Measurements from ENCODE around the gene PLD5.

PLD5 gene

DNA sequence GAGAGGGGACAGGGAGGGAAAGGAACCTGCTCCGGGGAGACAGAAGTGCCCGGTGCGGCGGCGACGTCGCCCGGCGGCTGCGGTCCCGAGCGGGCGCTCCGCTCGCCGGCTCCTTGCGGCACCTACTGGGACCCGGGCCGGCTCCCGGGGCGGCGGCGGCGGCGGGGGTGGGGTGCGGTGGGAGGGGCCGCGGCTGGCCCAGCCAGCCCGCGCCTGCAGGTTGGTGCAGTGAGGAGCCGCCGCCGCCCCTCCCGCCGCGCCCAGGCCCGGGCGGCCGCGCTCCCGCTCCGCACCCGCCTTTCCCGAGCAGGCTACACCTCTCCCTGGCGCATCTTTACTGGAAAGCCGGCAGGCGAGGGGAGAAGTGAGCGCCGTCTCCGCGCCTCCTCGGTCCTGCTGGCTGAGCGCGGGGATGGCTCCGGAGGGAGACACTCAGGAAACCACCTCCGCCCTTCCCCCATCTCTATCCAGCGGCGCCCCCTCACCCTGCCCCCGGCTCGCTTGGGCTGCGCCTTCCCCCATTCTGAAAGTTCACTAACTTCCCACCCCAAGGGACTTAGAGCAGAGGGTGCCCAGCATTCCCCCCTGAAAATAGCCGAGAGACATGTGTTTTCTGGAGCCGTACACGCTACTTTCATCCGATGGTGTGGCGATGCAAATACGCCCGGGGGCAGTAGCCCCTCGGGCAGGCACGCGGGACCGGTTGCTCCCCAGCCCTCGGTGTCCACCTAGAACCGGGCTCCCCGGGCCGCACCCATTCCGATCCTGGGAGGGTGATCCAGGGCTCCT, at the start of gene PLD5:
PLD5 (minus strand) TSS at position 127 of the 789 bp plus-strand sequence.
- no peak for DNase-seq

GRCh38 chr1:242569867-242570266, 45.4 kb upstream of the PLD5 start:
- no peak for DNase-seq

DNA sequence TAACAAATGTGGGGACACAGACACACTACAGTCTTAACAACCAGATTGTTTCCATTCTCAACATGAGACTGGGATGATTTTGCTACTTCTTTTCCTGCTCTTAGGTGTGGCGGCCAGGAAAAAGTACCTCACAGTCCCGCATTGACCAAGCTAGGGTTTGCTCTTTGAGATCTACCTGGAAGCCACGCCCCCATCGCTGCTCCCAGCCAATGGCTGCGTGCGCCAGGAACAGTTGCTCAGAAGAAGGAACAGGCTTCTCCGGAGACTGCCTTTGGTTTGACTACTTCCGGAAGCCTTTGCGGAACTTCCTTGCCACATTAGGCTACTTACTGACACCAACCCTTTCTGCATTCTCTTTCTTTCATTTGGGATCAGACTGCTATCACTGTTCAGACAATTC, 44.2 kb upstream of the PLD5 start:
- no peak for DNase-seq

DNA sequence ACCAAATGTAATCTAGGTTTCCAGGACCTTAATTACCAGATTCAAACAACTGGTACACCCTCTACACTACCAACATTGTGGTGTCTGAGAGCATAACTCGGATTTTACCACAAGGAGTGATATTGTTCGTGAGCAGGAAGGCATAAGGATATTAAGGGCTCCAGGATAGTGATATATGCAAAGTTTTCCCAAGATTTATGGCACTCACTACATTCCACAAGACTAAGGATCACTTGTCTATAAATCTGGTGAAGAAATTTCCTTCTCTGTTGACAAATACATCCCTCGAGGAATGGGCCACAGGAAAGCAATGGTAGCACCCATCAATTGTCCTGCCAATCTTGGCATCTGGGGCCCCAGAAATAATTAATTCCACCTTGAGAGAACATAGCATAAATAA, 43.1 kb upstream of the PLD5 start:
- DNase-seq: no peak

DNA sequence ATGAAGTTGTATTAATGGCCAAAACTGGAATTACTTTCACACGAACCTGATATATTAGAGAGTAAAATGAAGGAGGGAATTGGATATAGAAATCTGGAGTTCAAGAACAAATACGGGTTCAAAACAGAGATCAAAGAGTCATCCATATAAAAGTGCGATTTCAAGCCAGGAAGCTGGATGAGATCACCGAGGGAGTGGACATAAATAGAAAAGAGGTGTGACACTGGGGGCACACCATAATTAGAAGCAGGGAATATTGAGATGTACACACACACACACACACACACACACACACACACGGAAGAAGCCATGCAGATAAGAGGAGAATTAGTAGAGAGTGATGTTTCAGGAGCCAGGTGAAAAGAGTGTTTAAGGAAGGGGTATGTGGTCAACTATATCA, 32.3 kb upstream of the PLD5 start:
- DNase-seq: no peak

DNA sequence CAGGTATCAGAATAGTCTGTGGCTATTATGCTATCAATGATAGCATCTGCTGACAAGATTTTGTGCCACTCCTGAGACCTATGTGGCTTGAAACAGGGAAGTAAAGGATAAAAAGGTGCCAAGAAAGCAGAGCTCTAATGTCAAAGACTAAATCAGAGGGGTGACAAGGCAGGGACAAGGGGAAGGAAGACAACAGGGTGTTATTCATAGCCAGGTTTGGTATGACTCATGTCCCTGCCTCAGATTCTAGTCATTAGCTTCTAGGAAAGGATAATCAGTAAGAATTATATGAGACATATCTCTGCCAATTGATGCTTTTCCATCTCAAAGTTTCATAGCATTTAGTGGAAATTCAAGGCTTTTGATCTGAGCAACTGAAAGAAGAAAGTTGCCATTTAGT, 31.8 kb upstream of the PLD5 start:
- no peak for DNase-seq

GRCh38 chr1:242554577-242554976, 30.1 kb upstream of the PLD5 start:
- DNase-seq: no peak

- no peak for DNase-seq
These were observed 22.6 kb upstream of the PLD5 start for GRCh38 chr1:242546849-242547729.

GRCh38 chr1:242546441-242546840, 21.9 kb upstream of the PLD5 start:
- no peak for DNase-seq

- DNase-seq: no peak
These were observed 19.6 kb upstream of the PLD5 start for GRCh38 chr1:242544071-242544470.

DNA sequence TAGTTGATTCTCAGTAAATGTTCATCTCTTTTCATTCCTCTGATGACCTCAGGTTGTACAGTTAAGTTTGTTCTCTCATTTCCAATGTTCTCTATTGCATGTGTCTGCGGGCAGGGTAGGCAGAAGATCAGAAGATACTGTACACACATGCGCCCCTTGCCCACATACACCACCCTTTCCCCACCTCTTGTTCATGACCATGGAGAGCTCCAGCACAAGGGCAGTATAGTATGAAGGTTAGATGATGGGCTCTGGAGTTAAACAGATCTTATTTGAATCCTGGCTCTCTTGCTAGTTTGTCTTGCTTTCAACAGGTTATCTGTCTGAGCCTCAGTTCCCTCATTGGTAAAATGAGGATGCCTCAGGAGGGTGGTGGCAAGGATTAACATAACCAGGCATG, 17.8 kb upstream of the PLD5 start:
- no peak for DNase-seq

GRCh38 chr1:242535986-242536385, 11.5 kb upstream of the PLD5 start:
- DNase-seq: no peak

DNA sequence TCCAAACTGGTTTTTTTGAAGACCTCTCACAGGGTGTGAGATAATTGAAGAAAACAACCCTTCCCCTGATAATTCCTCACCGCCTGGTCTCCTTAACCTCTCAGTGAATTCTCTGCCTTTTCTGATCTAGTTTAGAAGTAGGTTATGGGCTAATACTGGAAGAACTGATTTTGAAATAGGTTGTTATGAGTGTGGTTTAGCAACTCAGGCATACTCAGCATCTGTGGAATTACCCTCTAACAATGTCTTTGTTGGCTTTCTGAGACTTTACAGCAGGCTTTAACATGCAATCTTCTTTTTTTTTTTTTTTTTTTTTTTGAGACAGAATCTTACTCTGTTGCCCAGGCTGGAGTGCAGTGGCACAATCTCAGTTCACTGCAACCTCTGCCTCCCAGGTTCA, 10.3 kb upstream of the PLD5 start:
- DNase-seq: no peak

GRCh38 chr1:242530761-242531160, 6.3 kb upstream of the PLD5 start:
- DNase-seq: no peak

DNA sequence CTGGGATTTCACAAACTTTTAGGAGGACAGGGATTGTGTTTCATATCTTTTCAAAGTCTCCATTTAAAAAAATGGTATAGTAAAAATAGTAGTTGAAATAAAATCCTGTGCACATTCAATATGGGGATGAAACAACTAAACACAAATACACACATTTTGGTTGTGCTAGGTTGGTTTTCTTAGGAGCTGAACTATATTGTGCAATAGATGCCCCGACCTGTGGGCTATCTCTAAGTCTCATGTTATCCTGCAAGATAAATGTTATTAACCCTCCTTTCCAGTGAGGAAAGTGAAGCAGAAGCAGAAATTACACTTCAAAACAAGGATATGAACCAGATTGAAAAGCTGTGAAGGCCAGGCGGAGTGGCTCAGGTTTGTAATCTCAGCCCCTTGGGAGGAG, 1.3 kb upstream of the PLD5 start:
- DNase-seq: no peak

DNA sequence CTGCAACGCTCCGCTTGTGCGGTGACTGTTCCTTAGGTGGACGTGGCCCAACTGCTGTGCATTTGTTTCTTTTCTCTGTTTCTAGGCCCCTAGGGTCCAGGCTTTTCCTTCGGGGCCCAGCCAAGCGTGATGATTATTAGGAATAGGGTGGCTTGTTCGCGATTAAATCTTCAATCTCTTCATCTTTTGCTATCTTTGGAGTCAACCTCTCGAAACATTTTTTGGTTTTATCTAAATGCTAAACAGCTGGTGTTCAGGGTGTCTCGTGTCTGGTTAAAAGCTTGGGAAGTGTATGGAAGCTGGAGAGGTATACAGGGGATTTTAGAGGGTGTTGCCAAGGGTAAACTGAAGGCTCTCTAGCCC, 844 bp upstream of the PLD5 start:
- DNase-seq: no peak

- DNase-seq: no peak
These were observed 552 bp downstream of the PLD5 start for GRCh38 chr1:242523719-242524570.

GRCh38 chr1:242522996-242523718, 1.3 kb downstream of the PLD5 start:
- no peak for DNase-seq

GRCh38 chr1:242522304-242522945, 2.1 kb downstream of the PLD5 start:
- no peak for DNase-seq

DNA sequence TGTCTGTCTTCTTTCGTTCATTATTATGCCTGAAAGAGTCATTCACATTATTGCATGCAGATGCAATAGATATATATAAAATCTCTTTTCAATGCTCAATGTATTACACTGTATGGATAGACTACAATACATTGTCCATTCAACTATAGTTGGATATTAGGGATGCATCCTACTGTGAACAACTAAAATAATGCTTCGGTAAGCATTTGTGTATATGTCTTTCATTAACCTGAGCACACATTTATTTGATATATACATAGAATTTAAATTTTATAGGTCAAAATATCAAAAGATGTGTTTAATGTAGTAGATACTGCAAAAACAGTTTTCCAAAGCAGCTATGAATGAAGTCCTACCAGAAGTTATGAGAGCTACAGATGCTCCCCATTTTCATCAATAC, 8.9 kb downstream of the PLD5 start:
- no peak for DNase-seq

DNA sequence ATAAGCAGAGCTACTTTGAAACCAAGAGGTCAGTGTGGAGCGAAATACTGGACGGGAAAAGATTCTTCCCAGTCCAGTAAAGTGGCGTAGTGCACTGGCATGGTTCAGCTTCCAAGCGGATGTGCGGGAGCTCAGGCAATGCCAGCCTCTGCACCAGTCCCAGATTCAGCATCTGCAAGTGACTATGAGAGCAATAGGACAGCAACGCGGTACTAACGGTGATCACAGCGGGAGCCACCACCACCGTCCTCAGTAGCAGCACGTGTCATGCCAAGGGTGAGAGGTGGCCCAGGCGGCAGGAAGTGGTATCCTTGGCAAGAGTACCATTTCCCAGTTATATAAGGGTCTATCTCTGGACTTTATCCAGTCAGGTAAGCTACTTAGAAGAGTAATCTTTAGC, 17.8 kb downstream of the PLD5 start:
- DNase-seq: no peak

DNA sequence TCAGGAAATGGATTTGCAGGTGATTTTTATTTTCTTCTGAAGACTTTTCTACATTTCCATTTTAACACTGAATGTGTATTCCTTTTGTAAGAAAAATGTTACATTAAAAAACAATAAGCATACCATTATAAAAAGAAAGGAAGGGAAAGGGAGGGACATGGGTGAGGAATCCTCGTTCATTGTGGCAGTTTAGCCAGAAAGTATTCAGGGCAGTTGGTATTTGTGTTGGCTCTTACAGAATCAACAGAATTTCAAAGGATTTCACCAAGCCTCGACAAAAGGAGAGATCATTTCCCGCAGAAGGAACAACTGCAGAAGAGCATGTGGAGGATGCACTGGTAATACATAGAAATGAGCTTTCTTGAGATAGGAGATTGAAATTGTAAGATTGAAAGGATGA, 35.0 kb downstream of the PLD5 start:
- no peak for DNase-seq

Measured in stimulated activated CD4-positive, alpha-beta T cell treated with anti-CD3 and anti-CD28 coated beads, Interleukin-4, amount 100 ng/mL, for 1 hour (primary cell).